ENCODE data around the gene CTNND2. TPM values are rescaled to one million over a fixed set of nuclear protein-coding genes. Genes with fewer than 3 reads are reported as not detected.

The CTNND2 gene
- total RNA-seq, 1 experiment from 2014 or later: 7.0 TPM

GRCh38 chr5:11640158-11640873 is 263.9 kb downstream of the CTNND2 start:
- H3K79me1 ChIP-seq (ENCODE audit: insufficient read depth, low read depth, low read length, poor library complexity, severe bottlenecking): no peaks in the 10 kb centered on the region

More at GRCh38 chr5:11640158-11640873, 263.9 kb downstream of the CTNND2 start:
- Mint-ChIP-seq H3K4me1 (no peaks in the 10 kb centered on the region), H3K9me3 (no peaks in the 10 kb centered on the region), H3K27ac (no peak overlapping the region), H3K27me3 (ENCODE audit: low read depth) (no peaks in the 10 kb centered on the region), H3K4me3 (no peak overlapping the region), H3K36me3 (ENCODE audit: insufficient read depth in 1 of 3, low read depth in 3 of 3) (no peaks in the 10 kb centered on the region)
- H2BK12ac ChIP-seq (ENCODE audit: insufficient read length, low read depth, low read length): no peak overlapping the region
- no peak overlapping the region for H3T11ph ChIP-seq (ENCODE audit: low read length)
- H3K9me3 ChIP-seq (ENCODE audit: control insufficient read depth, low read depth, low read length): no peaks in the 10 kb centered on the region
- H3K4me1 ChIP-seq (ENCODE audit: insufficient read depth, low read length): no peaks in the 10 kb centered on the region
- H3K4ac ChIP-seq (ENCODE audit: low read depth, low read length): no peak overlapping the region
- no peak overlapping the region for H3K4me2 ChIP-seq (ENCODE audit: insufficient read depth, insufficient read length, low read length)
- H3K9ac ChIP-seq (ENCODE audit: extremely low read depth, insufficient read length, low read length): no peak overlapping the region
- no peak overlapping the region for H2BK20ac ChIP-seq (ENCODE audit: low read depth, low read length, poor library complexity, severe bottlenecking)
- H3K56ac ChIP-seq (ENCODE audit: insufficient read length, low read depth, low read length): no peak overlapping the region
- TF ChIP-seq CTCF (conservative IDR thresholded peaks at IDR 0.05): no peak
- no peak overlapping the region for H2AK5ac ChIP-seq (ENCODE audit: insufficient read length, low read length)
- H3K23ac ChIP-seq (ENCODE audit: insufficient read length, low read depth, low read length): no peak overlapping the region
- H4K20me1 ChIP-seq (ENCODE audit: control insufficient read depth, insufficient read depth, insufficient read length): no peaks in the 10 kb centered on the region
- H3K23me2 ChIP-seq (ENCODE audit: insufficient read length, low read depth, low read length, poor library complexity, severe bottlenecking): no peaks in the 10 kb centered on the region
- no peak overlapping the region for H4K8ac ChIP-seq (replicated peaks; ENCODE audit: insufficient read length, low read depth, low read length)
- H3K27me3 ChIP-seq (ENCODE audit: insufficient read depth, low read length): no peaks in the 10 kb centered on the region
- no peaks in the 10 kb centered on the region for H3K79me2 ChIP-seq (ENCODE audit: insufficient read depth, low read length)
- H3K14ac ChIP-seq (ENCODE audit: insufficient read depth, low read length): no peak overlapping the region
- no peak overlapping the region for H3K27ac ChIP-seq (ENCODE audit: insufficient read length, low read depth, low read length)
- no peak overlapping the region for H4K5ac ChIP-seq (ENCODE audit: insufficient read length, low read depth, low read length)
- H3K18ac ChIP-seq (ENCODE audit: insufficient read length, low read depth, low read length): no peak overlapping the region
- no peak for DNase-seq
- H2BK5ac ChIP-seq (ENCODE audit: insufficient read length, low read length): no peak overlapping the region
- H2BK120ac ChIP-seq (ENCODE audit: low read depth, low read length, poor library complexity, severe bottlenecking): no peak overlapping the region
- H4K91ac ChIP-seq (ENCODE audit: insufficient read length, low read depth, low read length): no peak overlapping the region
- H2AFZ ChIP-seq (ENCODE audit: low read length): no peak overlapping the region
- WGBS (ENCODE audit: extremely low coverage, insufficient read length, low lambda C conversion rate): no CpG with 5 or more reads among the region's 4 CpGs
- no peak overlapping the region for H2BK15ac ChIP-seq (ENCODE audit: low read depth, low read length)
